Calu3 (cell line): ENCODE measurements around the gene DUSP6. TPM values are rescaled to one million over a fixed set of nuclear protein-coding genes. Genes with fewer than 3 reads are reported as not detected.
A peak's percentile ranks its signal among the peaks of the same experiment; 100 is the strongest.

Experiments used
- BruUV-seq: library from RNA; stranded (reverse); fragments of 400-500 nt; replicated peaks from 2 replicates; lab custom pipeline; 2021; lab: Mats Ljungman, UMichigan
- CTCF ChIA-PET: fragments of 300-600 bp; sonication (Branson Sonifier 250); formaldehyde crosslinking; loops from one replicate; lab custom pipeline; 2022; ENCODE audit warnings: antibody characterized with exemption; lab: Charles Lee
- DNase-seq: peaks from one replicate; pipeline ENCODE4 v3.0.0; 2022
- H3K27ac Mint-ChIP-seq: one replicate; pipeline ENCODE4 v1.8.0; 2022; ENCODE audit warnings: mixed read lengths; ENCODE audit not compliant: unreplicated experiment
- H3K27me3 Mint-ChIP-seq: one replicate; pipeline ENCODE4 v1.8.0; 2022; ENCODE audit warnings: mixed read lengths; ENCODE audit not compliant: unreplicated experiment
- H3K36me3 Mint-ChIP-seq: one replicate; pipeline ENCODE4 v1.8.0; 2022; ENCODE audit warnings: mild to moderate bottlenecking, moderate library complexity, mixed read lengths; ENCODE audit not compliant: insufficient read depth, unreplicated experiment
- H3K4me1 Mint-ChIP-seq: one replicate; pipeline ENCODE4 v1.8.0; 2022; ENCODE audit warnings: mild to moderate bottlenecking, low read depth, mixed read lengths; ENCODE audit not compliant: unreplicated experiment
- H3K4me3 Mint-ChIP-seq: one replicate; pipeline ENCODE4 v1.8.0; 2022; ENCODE audit warnings: mild to moderate bottlenecking, low read depth, moderate library complexity, mixed read lengths; ENCODE audit not compliant: unreplicated experiment
- H3K9me3 Mint-ChIP-seq: one replicate; pipeline ENCODE4 v1.8.0; 2022; ENCODE audit warnings: low read depth, mixed read lengths; ENCODE audit not compliant: unreplicated experiment
- CTCF ChIP-seq: fragments of 200-600 bp; IDR thresholded peaks from one replicate; pipeline ENCODE4 v1.8.0; 2022; ENCODE audit warnings: antibody characterized with exemption; ENCODE audit not compliant: unreplicated experiment
- intact Hi-C: fragments of 100-400 bp; cut with micrococcal nuclease; formaldehyde crosslinking; loops from one replicate; pipeline ENCODE4 v1.10.0; 2022; ENCODE audit not compliant: unreplicated experiment
- total RNA-seq: library from RNA; stranded (reverse); gene quantifications from 2 replicates; pipeline ENCODE4 v1.2.3, GENCODE V29; 2022

The DUSP6 gene
- total RNA-seq, 1 experiment from 2014 or later, result 108 TPM

- H3K4me1 Mint-ChIP-seq, result peaks cover 59% of the 10 kb centered on the region
- peaks cover 65% of the 10 kb centered on the region for H3K36me3 Mint-ChIP-seq
- H3K4me3 Mint-ChIP-seq, result peak overlapping the region; percentile 90
- intact Hi-C loops, result loop anchor here (2.0 to 5.0 kb wide), 3 partner anchors 165 to 329 kb away; no protein-coding TSS in a partner anchor
- BruUV-seq, result no TSS peak
- H3K27ac Mint-ChIP-seq, result peak overlapping the region; percentile 97
- H3K9me3 Mint-ChIP-seq, result no peaks in the 10 kb centered on the region
- TF ChIP-seq CTCF, result no peak
- H3K27me3 Mint-ChIP-seq, result no peaks in the 10 kb centered on the region
- no peak for DNase-seq
- CTCF ChIA-PET, result interaction anchor here (0.8 to 1.7 kb wide), 5 partner anchors 11 to 167 kb away, joined by 3 to 5 read pairs (median 4); no protein-coding TSS in a partner anchor
These were observed 4.9 kb downstream of the DUSP6 start for GRCh38 chr12:89347325-89347829.

GRCh38 chr12:89346741-89347324, 5.5 kb downstream of the DUSP6 start:
- Mint-ChIP-seq H3K4me3 (peak overlapping the region; percentile 90), H3K27ac (peak overlapping the region; percentile 97), H3K9me3 (no peaks in the 10 kb centered on the region), H3K36me3 (peaks cover 60% of the 10 kb centered on the region), H3K27me3 (no peaks in the 10 kb centered on the region), H3K4me1 (peaks cover 59% of the 10 kb centered on the region)
- intact Hi-C loops, result loop anchor here (1.0 to 5.0 kb wide), 4 partner anchors 110 to 328 kb away; no protein-coding TSS in a partner anchor
- TF ChIP-seq CTCF, result no peak
- DNase-seq, result peak; percentile 25
- CTCF ChIA-PET, result interaction anchor here (0.8 to 1.7 kb wide), 7 partner anchors 12 to 166 kb away, joined by 3 to 5 read pairs (median 4); no protein-coding TSS in a partner anchor
- BruUV-seq, result no TSS peak

GRCh38 chr12:89345830-89346740, 6.2 kb downstream of the DUSP6 start:
- no peak for TF ChIP-seq CTCF
- H3K27ac Mint-ChIP-seq, result peak overlapping the region; percentile 97
- H3K9me3 Mint-ChIP-seq, result no peaks in the 10 kb centered on the region
- H3K4me1 Mint-ChIP-seq, result peaks cover 59% of the 10 kb centered on the region
- H3K36me3 Mint-ChIP-seq, result peaks cover 52% of the 10 kb centered on the region
- peak overlapping the region; percentile 90 for H3K4me3 Mint-ChIP-seq
- H3K27me3 Mint-ChIP-seq, result no peaks in the 10 kb centered on the region
- CTCF ChIA-PET, result interaction anchor here (0.6 to 1.7 kb wide), 7 partner anchors 18 to 210 kb away, joined by 3 to 5 read pairs (median 3); no protein-coding TSS in a partner anchor
- BruUV-seq, result no TSS peak
- peak; percentile 63 for DNase-seq
- intact Hi-C loops, result loop anchor here (1.0 to 5.0 kb wide), 4 partner anchors 109 to 327 kb away; no protein-coding TSS in a partner anchor

- CTCF ChIA-PET, result no interaction called here
- no peak for DNase-seq
- no peak overlapping the region for H3K4me3 Mint-ChIP-seq
- no peaks in the 10 kb centered on the region for H3K9me3 Mint-ChIP-seq
- BruUV-seq, result no TSS peak
- H3K36me3 Mint-ChIP-seq, result peaks cover 45% of the 10 kb centered on the region
- no peaks in the 10 kb centered on the region for H3K27me3 Mint-ChIP-seq
- TF ChIP-seq CTCF, result no peak
- H3K4me1 Mint-ChIP-seq, result peaks cover 59% of the 10 kb centered on the region
- no peak overlapping the region for H3K27ac Mint-ChIP-seq
- intact Hi-C loops, result loop anchor here (5.0 kb wide), 1 partner anchor 163 kb away; no protein-coding TSS in a partner anchor
These were observed 6.9 kb downstream of the DUSP6 start for GRCh38 chr12:89345376-89345775.
